B cell (primary cell): ENCODE data around the gene ARAP1. TPM values are rescaled to one million over a fixed set of nuclear protein-coding genes. Genes with fewer than 3 reads are reported as not detected.
A peak's percentile ranks its signal among the peaks of the same experiment; 100 is the strongest.

Source experiments
- ATAC-seq: fragments of 200-7000 bp; cut with Tn5 transposase; one replicate; pipeline ENCODE4 v1.10.0; 2021; ENCODE audit warnings: low read depth, mild to moderate bottlenecking, moderate number of reproducible peaks, moderate library complexity
- CTCF ChIA-PET: fragments of 350-600 bp; sonication (Branson Sonifier 250); formaldehyde crosslinking; loops from one replicate; lab custom pipeline; 2021; ENCODE audit warnings: antibody characterized with exemption, inconsistent platforms; lab: Charles Lee
- POLR2A ChIA-PET: fragments of 350-600 bp; sonication (Branson Sonifier 250); formaldehyde crosslinking; loops from one replicate; lab custom pipeline; 2021; ENCODE audit warnings: antibody characterized with exemption; lab: Charles Lee
- DNase-seq: peaks from one replicate; pipeline ENCODE4 v3.0.0; 2013
- H2AFZ ChIP-seq: 2 replicates; pipeline ENCODE4 v1.6.1; 2012; ENCODE audit warnings: mild to moderate bottlenecking, low read depth, low read length; ENCODE audit not compliant: insufficient read depth, poor library complexity, severe bottlenecking
- H3K27ac ChIP-seq, 2 donors: 1 replicate in 1 of 2; 2 replicates in 1 of 2; pipeline ENCODE4 v1.5.1; 2012 to 2013; ENCODE audit warnings: low read length in 2 of 2, mild to moderate bottlenecking in 2 of 2, moderate library complexity in 1 of 2
- H3K27me3 ChIP-seq, 4 experiments: fragments of 200-600 bp in 1 of 4; sonication (generic) in 1 of 4; replicated peaks in 1 of 4; 1 replicate in 2 of 4; 2 replicates in 2 of 4; pipeline versions ENCODE4 v1.6.1 to v1.7.0; 2013 to 2016; ENCODE audit warnings: low read length in 3 of 4, mild to moderate bottlenecking in 2 of 4, mixed read lengths in 1 of 4, moderate library complexity in 1 of 4; ENCODE audit not compliant: insufficient read depth in 4 of 4, control insufficient read depth in 3 of 4; ENCODE audit errors: control extremely low read depth in 1 of 4
- H3K36me3 ChIP-seq, 2 experiments: replicated peaks in 1 of 2; 1 replicate in 1 of 2; 2 replicates in 1 of 2; pipeline versions ENCODE4 v1.6.1 to v1.7.1; 2013; ENCODE audit warnings: low read length in 1 of 2; ENCODE audit not compliant: insufficient read depth in 2 of 2, control insufficient read depth in 1 of 2; ENCODE audit errors: control extremely low read depth in 1 of 2, extremely low read depth in 1 of 2
- H3K4me1 ChIP-seq, 2 donors: fragments of 200-600 bp in 1 of 2; sonication (generic) in 1 of 2; 1 replicate in 1 of 2; 2 replicates in 1 of 2; pipeline versions ENCODE4 v1.5.1 to v1.6.1; 2013 to 2017; ENCODE audit warnings: low read length in 2 of 2; ENCODE audit not compliant: control insufficient read depth in 2 of 2, insufficient read depth in 2 of 2
- H3K4me2 ChIP-seq: replicated peaks from 2 replicates; pipeline ENCODE3; 2012; ENCODE audit warnings: mild to moderate bottlenecking, low read depth, low read length; ENCODE audit not compliant: poor library complexity, severe bottlenecking
- H3K4me3 ChIP-seq, 5 experiments: fragments of 200-600 bp in 1 of 5; sonication (generic) in 1 of 5; 1 replicate in 3 of 5; 2 replicates in 2 of 5; pipeline versions ENCODE4 v1.5.1 to v1.7.0; 2011 to 2016; ENCODE audit warnings: low read length in 4 of 5, mild to moderate bottlenecking in 4 of 5, low read depth in 2 of 5, control low read depth in 1 of 5, moderate library complexity in 1 of 5; ENCODE audit not compliant: insufficient read depth in 1 of 5; ENCODE audit errors: control extremely low read depth in 1 of 5, extremely low read depth in 1 of 5
- H3K79me2 ChIP-seq: fragments of 200-600 bp; sonication (generic); one replicate; pipeline ENCODE4 v1.6.0; 2016; ENCODE audit warnings: low read length; ENCODE audit not compliant: control insufficient read depth, insufficient read depth
- H3K9ac ChIP-seq: fragments of 200-600 bp; sonication (generic); 2 replicates; pipeline ENCODE4 v1.6.1; 2017; ENCODE audit warnings: mild to moderate bottlenecking, low read length, moderate library complexity
- H3K9me3 ChIP-seq, 3 donors: one replicate each; pipeline versions ENCODE4 v1.6.1 to v1.7.1; 2013; ENCODE audit warnings: low read length in 2 of 3; ENCODE audit not compliant: control insufficient read depth in 2 of 3, insufficient read depth in 1 of 3; ENCODE audit errors: control extremely low read depth in 1 of 3
- H4K20me1 ChIP-seq: 2 replicates; pipeline ENCODE4 v1.6.0; 2012; ENCODE audit warnings: mild to moderate bottlenecking, low read length; ENCODE audit not compliant: insufficient read depth, control insufficient read depth, poor library complexity, severe bottlenecking
- H3K27ac Mint-ChIP-seq: one replicate; pipeline ENCODE4 v1.8.0; 2021; ENCODE audit warnings: mixed read lengths
- H3K27me3 Mint-ChIP-seq: one replicate; pipeline ENCODE4 v1.8.0; 2021; ENCODE audit warnings: mixed read lengths
- H3K4me1 Mint-ChIP-seq: one replicate; pipeline ENCODE4 v1.8.0; 2021; ENCODE audit warnings: mixed read lengths
- H3K4me3 Mint-ChIP-seq: one replicate; pipeline ENCODE4 v1.8.0; 2021; ENCODE audit warnings: mixed read lengths
- H3K9me3 Mint-ChIP-seq: one replicate; pipeline ENCODE4 v1.8.0; 2022; ENCODE audit warnings: mixed read lengths; ENCODE audit not compliant: insufficient read depth
- EZH2 ChIP-seq: IDR thresholded peaks from 2 replicates; pipeline ENCODE4 v1.6.1; 2012; ENCODE audit warnings: borderline replicate concordance, low read depth, mild to moderate bottlenecking, moderate library complexity, low read length; ENCODE audit not compliant: insufficient read depth, poor library complexity, severe bottlenecking
- WGBS: methylation state at CpG from one replicate; pipeline ENCODE4 v1.1.5; 2013; ENCODE audit warnings: missing lambda C conversion rate; ENCODE audit not compliant: insufficient coverage; 5-methylcytosine and 5-hydroxymethylcytosine counted together
- intact Hi-C: fragments of 100-400 bp; cut with micrococcal nuclease; formaldehyde crosslinking; loops from one replicate; pipeline ENCODE4 v1.10.0; 2022
- polyA plus RNA-seq: library from polyadenylated mRNA; depleted of rRNA; stranded (reverse); fragments of >200 nt; gene quantifications from 2 replicates; pipeline ENCODE4 v1.2.3, GENCODE V29; 2012
- total RNA-seq, 2 donors: library from RNA; stranded (reverse); fragments of 120-200 nt in 1 of 2; gene quantifications; 1 replicate in 1 of 2; 2 replicates in 1 of 2; pipeline versions ENCODE4 v1.2.3 to v1.2.4, GENCODE V29; 2013 to 2022
- TF ChIP-seq, protein P1 (sequence below): fragments of 200-600 bp; IDR thresholded peaks from one replicate; pipeline ENCODE4 v1.8.0; 2022; ENCODE audit warnings: antibody characterized with exemption, mild to moderate bottlenecking

ARAP1 gene
- total and polyA plus RNA-seq, 2 donors (not counting 1 experiment from before 2014, with no cell fraction given) = 143 to 242 TPM

DNA sequence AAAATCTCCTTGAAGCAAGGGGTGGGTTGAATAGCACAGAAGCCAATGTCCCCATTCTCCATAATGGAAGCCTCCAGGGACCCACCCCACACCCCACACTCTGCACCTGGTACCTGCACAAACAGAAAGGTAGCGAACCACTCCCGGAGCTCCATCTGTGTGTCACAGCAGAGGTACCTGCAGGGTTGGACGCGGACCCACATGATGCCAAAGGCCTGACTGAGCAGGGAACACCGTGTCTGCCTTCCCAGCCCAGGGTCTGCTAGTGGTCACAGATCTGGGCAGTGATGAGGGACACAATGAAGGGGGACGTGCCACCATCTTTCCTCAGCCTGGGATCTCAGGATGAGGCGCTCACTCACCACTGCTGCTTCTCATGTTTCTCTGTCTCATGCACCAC, 64.9 kb downstream of the ARAP1 start:
- Mint-ChIP-seq H3K27ac (no peak overlapping the region), H3K4me1 (peaks cover 3% of the 10 kb centered on the region), H3K27me3 (no peaks in the 10 kb centered on the region), H3K9me3 (no peaks in the 10 kb centered on the region), H3K4me3 (no peak overlapping the region)
- Histone ChIP-seq H4K20me1 (peaks cover 29% of the 10 kb centered on the region), H3K27me3 (no peaks in the 10 kb centered on the region), H3K36me3 (peaks cover 0 to 79% of the 10 kb centered on the region in 2 experiments), H3K4me1 (no peaks in the 10 kb centered on the region), H3K27ac (no peak overlapping the region), H3K4me2 (no peak overlapping the region), H3K4me3 (no peak overlapping the region), H3K9me3 (no peaks in the 10 kb centered on the region), H3K9ac (no peak overlapping the region), H2AFZ (no peak overlapping the region), H3K79me2 (no peaks in the 10 kb centered on the region)
- no peak for DNase-seq
- ATAC-seq = no peak
- TF ChIP-seq EZH2 = no peak
- TF ChIP-seq, protein P1, sequence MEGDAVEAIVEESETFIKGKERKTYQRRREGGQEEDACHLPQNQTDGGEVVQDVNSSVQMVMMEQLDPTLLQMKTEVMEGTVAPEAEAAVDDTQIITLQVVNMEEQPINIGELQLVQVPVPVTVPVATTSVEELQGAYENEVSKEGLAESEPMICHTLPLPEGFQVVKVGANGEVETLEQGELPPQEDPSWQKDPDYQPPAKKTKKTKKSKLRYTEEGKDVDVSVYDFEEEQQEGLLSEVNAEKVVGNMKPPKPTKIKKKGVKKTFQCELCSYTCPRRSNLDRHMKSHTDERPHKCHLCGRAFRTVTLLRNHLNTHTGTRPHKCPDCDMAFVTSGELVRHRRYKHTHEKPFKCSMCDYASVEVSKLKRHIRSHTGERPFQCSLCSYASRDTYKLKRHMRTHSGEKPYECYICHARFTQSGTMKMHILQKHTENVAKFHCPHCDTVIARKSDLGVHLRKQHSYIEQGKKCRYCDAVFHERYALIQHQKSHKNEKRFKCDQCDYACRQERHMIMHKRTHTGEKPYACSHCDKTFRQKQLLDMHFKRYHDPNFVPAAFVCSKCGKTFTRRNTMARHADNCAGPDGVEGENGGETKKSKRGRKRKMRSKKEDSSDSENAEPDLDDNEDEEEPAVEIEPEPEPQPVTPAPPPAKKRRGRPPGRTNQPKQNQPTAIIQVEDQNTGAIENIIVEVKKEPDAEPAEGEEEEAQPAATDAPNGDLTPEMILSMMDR = no peak
- ChIA-PET POLR2A (no interaction called here), CTCF (interaction anchor here (0.6 to 5.0 kb wide), 3 partner anchors 11 to 559 kb away, joined by 3 to 39 read pairs (median 34); partner anchors contain the start of gene STARD10)
- intact Hi-C loops = no loop called here
- WGBS = 97% methylated on average over 7 of the region's 7 CpGs

DNA sequence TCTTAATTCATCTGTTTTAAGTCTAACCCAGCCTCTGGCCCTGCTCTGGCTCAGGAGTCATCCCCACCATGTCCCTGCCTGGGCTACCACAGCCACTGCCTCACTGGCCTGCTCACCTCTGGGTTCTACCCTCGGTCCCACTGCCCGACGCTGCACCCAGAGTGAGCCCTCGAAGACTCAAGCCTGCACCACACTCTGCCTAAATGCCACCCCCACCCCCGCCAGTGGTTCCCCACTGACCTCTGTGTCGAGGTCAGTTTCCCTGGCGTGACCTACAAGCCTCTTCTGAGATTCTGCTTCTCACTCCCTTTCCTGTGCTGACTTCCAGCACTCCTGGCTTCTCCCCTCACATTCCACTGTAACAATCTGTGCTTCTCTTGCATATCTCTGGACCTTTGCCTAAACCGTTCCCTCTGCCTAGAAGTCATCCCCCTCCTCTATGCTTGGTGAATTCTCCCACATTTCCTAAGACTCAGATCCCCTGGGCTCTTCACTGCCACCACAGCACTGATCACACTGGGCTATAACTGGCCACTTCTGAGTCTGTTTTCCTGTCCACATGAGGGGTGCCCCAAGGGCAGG, 65.5 kb downstream of the ARAP1 start:
- CTCF ChIA-PET = interaction anchor here (0.7 to 5.5 kb wide), 5 partner anchors 10 to 144 kb away, joined by 3 to 64 read pairs (median 34); partner anchors contain the start of gene STARD10
- H3K4me1 ChIP-seq = no peaks in the 10 kb centered on the region
- H3K27ac ChIP-seq = no peak overlapping the region
- peaks cover 26% of the 10 kb centered on the region for H4K20me1 ChIP-seq
- no peaks in the 10 kb centered on the region for H3K9me3 ChIP-seq
- Mint-ChIP-seq H3K27ac (peak overlapping the region; percentile 1), H3K4me1 (peaks cover 3% of the 10 kb centered on the region), H3K27me3 (no peaks in the 10 kb centered on the region), H3K9me3 (no peaks in the 10 kb centered on the region), H3K4me3 (no peak overlapping the region)
- no peak overlapping the region for H2AFZ ChIP-seq
- H3K4me3 ChIP-seq = no peak overlapping the region
- no peaks in the 10 kb centered on the region for H3K27me3 ChIP-seq
- TF ChIP-seq, protein P1 = no peak
- TF ChIP-seq EZH2 = no peak
- no peak overlapping the region for H3K4me2 ChIP-seq
- 85% methylated on average over 8 of the region's 8 CpGs for WGBS
- no peak for DNase-seq
- no peak for ATAC-seq
- H3K9ac ChIP-seq = no peak overlapping the region
- POLR2A ChIA-PET = interaction anchor here (0.6 to 0.7 kb wide), 2 partner anchors 58 to 558 kb away, joined by 3 to 12 read pairs; no protein-coding TSS in a partner anchor
- peaks cover 0 to 74% of the 10 kb centered on the region in 2 experiments for H3K36me3 ChIP-seq
- H3K79me2 ChIP-seq = no peaks in the 10 kb centered on the region
- intact Hi-C loops = no loop called here
